GM19395 (cell line): ENCODE measurements around the gene FOSL2.

ENCODE experiments used
- ATAC-seq: cut with Tn5 transposase; IDR thresholded peaks from one replicate; pipeline ENCODE4 v1.9.1; 2021; ENCODE audit warnings: mild to moderate bottlenecking, moderate library complexity; ENCODE audit not compliant: unreplicated experiment

FOSL2 gene

GRCh38 chr2:28447086-28447485 lies 54.4 kb downstream of the FOSL2 start:
- ATAC-seq: no peak

- no peak for ATAC-seq
Measured at GRCh38 chr2:28447943-28448792, 55.5 kb downstream of the FOSL2 start.

GRCh38 chr2:28448793-28449100 lies 56.1 kb downstream of the FOSL2 start:
- ATAC-seq: no peak

GRCh38 chr2:28449126-28449487 lies 56.4 kb downstream of the FOSL2 start:
- no peak for ATAC-seq

- ATAC-seq: no peak
Measured at GRCh38 chr2:28449488-28450395, 57.1 kb downstream of the FOSL2 start.

- no peak for ATAC-seq
Measured at GRCh38 chr2:28450901-28451565, 58.4 kb downstream of the FOSL2 start.

GRCh38 chr2:28451793-28452533 lies 59.3 kb downstream of the FOSL2 start:
- no peak for ATAC-seq

GRCh38 chr2:28452534-28453081 lies 60.0 kb downstream of the FOSL2 start:
- ATAC-seq: no peak

- ATAC-seq: no peak
Measured at GRCh38 chr2:28453396-28453795, 60.7 kb downstream of the FOSL2 start.

- ATAC-seq: no peak
Measured at GRCh38 chr2:28454016-28454930, 61.6 kb downstream of the FOSL2 start.

GRCh38 chr2:28457237-28457636 lies 64.6 kb downstream of the FOSL2 start:
- ATAC-seq: no peak

GRCh38 chr2:28461056-28461455 lies 68.4 kb downstream of the FOSL2 start:
- no peak for ATAC-seq

GRCh38 chr2:28462122-28462521 lies 69.5 kb downstream of the FOSL2 start:
- ATAC-seq: no peak

- ATAC-seq: no peak
Measured at GRCh38 chr2:28463211-28463816, 70.7 kb downstream of the FOSL2 start.

- no peak for ATAC-seq
Measured at GRCh38 chr2:28463893-28464292, 71.2 kb downstream of the FOSL2 start.

- no peak for ATAC-seq
Measured at GRCh38 chr2:28465148-28465885, 72.7 kb downstream of the FOSL2 start.
